AG08396 (cell line): ENCODE data around the gene PCAT7.

Experiments
- DNase-seq: peaks from one replicate; pipeline ENCODE4 v3.0.0; 2012; ENCODE audit warnings: low spot score, mixed read lengths

Gene PCAT7

GRCh38 chr9:94603259-94604160 lies 48.6 kb downstream of the PCAT7 start:
- peak; percentile 91 for DNase-seq

GRCh38 chr9:94606646-94607422 lies 52.0 kb downstream of the PCAT7 start:
- DNase-seq = no peak

- no peak for DNase-seq
Measured at GRCh38 chr9:94607423-94607691, 52.5 kb downstream of the PCAT7 start.

DNA sequence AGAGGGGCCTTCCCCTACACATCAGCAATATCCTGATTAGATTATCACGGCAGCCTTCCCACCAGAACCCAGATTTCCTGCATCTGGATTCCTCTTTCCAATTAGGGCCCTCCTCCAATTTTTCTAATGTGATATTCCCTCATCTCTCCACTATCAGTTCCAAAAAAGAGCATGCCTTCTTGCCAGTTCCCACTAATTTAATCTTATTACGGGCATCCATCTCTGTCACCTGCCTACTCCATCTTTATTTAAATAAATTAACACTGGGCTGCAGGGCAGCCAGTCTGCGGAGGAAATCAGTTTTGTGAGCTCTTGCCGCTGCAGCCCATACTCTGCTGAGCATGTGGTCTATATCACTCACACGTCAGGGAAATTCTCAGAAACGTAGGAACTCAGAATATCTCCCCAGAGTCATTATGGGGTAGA lies 55.3 kb downstream of the PCAT7 start:
- no peak for DNase-seq

DNA sequence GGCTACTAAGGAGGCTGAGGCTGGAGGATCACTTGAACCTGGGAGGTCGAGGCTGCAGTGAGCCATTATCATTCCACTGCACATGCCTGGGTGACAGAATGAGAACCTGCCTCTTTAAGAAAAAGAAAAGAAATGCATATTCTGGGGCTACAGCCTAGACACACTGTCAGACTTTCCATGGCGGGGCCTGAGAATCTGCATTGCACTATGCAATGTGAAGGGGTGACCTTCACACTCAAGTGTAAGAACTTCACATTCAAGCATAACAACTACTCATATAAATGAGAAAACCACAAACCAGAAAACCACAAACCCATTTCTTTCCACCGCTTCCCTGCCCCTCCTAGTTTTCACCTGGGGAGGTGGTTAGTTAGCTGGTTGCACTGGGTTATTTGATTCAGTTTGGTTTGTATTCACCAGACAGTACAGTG lies 56.8 kb downstream of the PCAT7 start:
- DNase-seq = no peak

DNA sequence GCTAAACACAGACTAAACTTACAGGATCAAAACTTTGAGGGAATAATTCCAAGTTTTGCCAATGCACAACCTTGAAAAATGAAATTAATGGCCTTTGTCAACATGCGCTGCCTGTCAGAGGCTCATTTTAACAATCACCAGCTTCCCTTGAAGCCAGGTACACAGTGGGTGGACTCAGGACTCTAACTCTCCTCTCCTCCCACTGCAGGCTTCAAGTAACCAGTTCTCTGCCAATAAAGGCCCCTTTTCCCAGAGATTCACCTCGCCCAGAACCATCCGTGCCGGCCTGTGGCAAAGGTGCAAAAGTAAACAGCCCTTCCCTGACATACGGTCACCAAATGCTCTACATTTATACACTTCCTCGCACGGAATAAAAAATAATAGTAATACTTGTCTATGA lies 57.2 kb downstream of the PCAT7 start:
- no peak for DNase-seq

GRCh38 chr9:94613003-94613402 lies 58.1 kb downstream of the PCAT7 start:
- no peak for DNase-seq

GRCh38 chr9:94619026-94619425 lies 64.1 kb downstream of the PCAT7 start:
- DNase-seq = no peak
